IMR-90 (cell line): ENCODE results near the gene KLRB1. TPM values are rescaled to one million over a fixed set of nuclear protein-coding genes. Genes with fewer than 3 reads are reported as not detected.
A peak's percentile ranks its signal among the peaks of the same experiment; 100 is the strongest.

Experiments used
- ATAC-seq: fragments of 200-7000 bp; cut with Tn5 transposase; 2 replicates; pipeline ENCODE4 v1.9.1; 2020; ENCODE audit warnings: low read depth, mild to moderate bottlenecking, moderate library complexity
- BruUV-seq: library from RNA; stranded (reverse); fragments of 400-500 nt; replicated peaks from 2 replicates; lab custom pipeline; 2021; lab: Mats Ljungman, UMichigan
- CTCF ChIA-PET: fragments of 300-600 bp; formaldehyde crosslinking; extraction: SDS; loops from one replicate; lab custom pipeline; 2021; ENCODE audit warnings: antibody characterized with exemption; lab: Yijun Ruan, JAX
- POLR2A ChIA-PET: fragments of 300-600 bp; sonication (Branson Sonifier 250); formaldehyde crosslinking; loops from one replicate; lab custom pipeline; 2022; ENCODE audit warnings: antibody characterized with exemption; ENCODE audit not compliant: unreplicated experiment; lab: Charles Lee
- DNase-seq: peaks from one replicate; pipeline ENCODE4 v3.0.0; 2013
- H2AFZ ChIP-seq: replicated peaks from 2 replicates; pipeline ENCODE3; 2013; ENCODE audit warnings: low read length, mild to moderate bottlenecking; ENCODE audit not compliant: poor library complexity
- H2AK5ac ChIP-seq: 2 replicates; pipeline ENCODE4 v1.6.1; 2013; ENCODE audit warnings: low read depth, low read length, inconsistent platforms
- H2AK9ac ChIP-seq: replicated peaks from 2 replicates; pipeline ENCODE3; 2013; ENCODE audit warnings: mild to moderate bottlenecking, low read depth, low read length, moderate library complexity; ENCODE audit not compliant: poor library complexity
- H2BK120ac ChIP-seq: 2 replicates; pipeline ENCODE4 v1.6.1; 2013; ENCODE audit warnings: low read depth, low read length, inconsistent platforms
- H2BK15ac ChIP-seq: 3 replicates; pipeline ENCODE4 v1.6.1; 2013; ENCODE audit warnings: low read depth, low read length, inconsistent platforms
- H2BK20ac ChIP-seq: 2 replicates; pipeline ENCODE4 v1.6.1; 2013; ENCODE audit warnings: low read depth, mild to moderate bottlenecking, inconsistent platforms, low read length, moderate library complexity
- H2BK5ac ChIP-seq: 2 replicates; pipeline ENCODE4 v1.6.1; 2013; ENCODE audit warnings: mild to moderate bottlenecking, low read depth, low read length, inconsistent platforms; ENCODE audit not compliant: poor library complexity, severe bottlenecking
- H3K14ac ChIP-seq: replicated peaks from 2 replicates; pipeline ENCODE4 v1.6.1; 2013; ENCODE audit warnings: low read depth, low read length, inconsistent platforms
- H3K18ac ChIP-seq: 2 replicates; pipeline ENCODE4 v1.6.1; 2013; ENCODE audit warnings: low read depth, low read length, control low read depth
- H3K23ac ChIP-seq: 2 replicates; pipeline ENCODE4 v1.6.1; 2013; ENCODE audit warnings: low read depth, low read length, inconsistent platforms
- H3K27ac ChIP-seq: 2 replicates; pipeline ENCODE4 v1.5.1; 2013; ENCODE audit warnings: mild to moderate bottlenecking, control low read depth, low read length; ENCODE audit not compliant: insufficient read depth
- H3K27me3 ChIP-seq: 2 replicates; pipeline ENCODE4 v1.6.1; 2013; ENCODE audit warnings: low read length; ENCODE audit not compliant: control insufficient read depth, insufficient read depth
- H3K36me3 ChIP-seq: 2 replicates; pipeline ENCODE4 v1.6.1; 2013; ENCODE audit warnings: low read length, mixed read lengths; ENCODE audit not compliant: control insufficient read depth, insufficient read depth
- H3K4ac ChIP-seq: 2 replicates; pipeline ENCODE4 v1.6.1; 2013; ENCODE audit warnings: low read depth, low read length, inconsistent platforms
- H3K4me1 ChIP-seq: 2 replicates; pipeline ENCODE4 v1.6.1; 2013; ENCODE audit warnings: low read length, mixed read lengths; ENCODE audit not compliant: control insufficient read depth, insufficient read depth
- H3K4me2 ChIP-seq: 2 replicates; pipeline ENCODE4 v1.6.1; 2013; ENCODE audit warnings: low read depth, mild to moderate bottlenecking, control low read depth, low read length, moderate library complexity
- H3K4me3 ChIP-seq: 2 replicates; pipeline ENCODE4 v1.5.1; 2013; ENCODE audit warnings: low read depth, mild to moderate bottlenecking, control low read depth, low read length, moderate library complexity; ENCODE audit not compliant: insufficient read depth
- H3K56ac ChIP-seq: 2 replicates; pipeline ENCODE4 v1.6.1; 2013; ENCODE audit warnings: low read length, inconsistent platforms; ENCODE audit not compliant: insufficient read depth; ENCODE audit errors: extremely low read depth
- H3K79me1 ChIP-seq, 2 experiments: 2 replicates each; pipeline ENCODE4 v1.6.1; 2013; ENCODE audit warnings: low read length in 2 of 2, inconsistent platforms in 1 of 2, low read depth in 1 of 2
- H3K9ac ChIP-seq: 2 replicates; pipeline ENCODE4 v1.6.1; 2013; ENCODE audit warnings: low read depth, low read length, control low read depth
- H3K9me1 ChIP-seq: 2 replicates; pipeline ENCODE4 v1.6.1; 2013; ENCODE audit warnings: low read length, inconsistent platforms; ENCODE audit not compliant: insufficient read depth
- H3K9me3 ChIP-seq: 2 replicates; pipeline ENCODE4 v1.6.1; 2013; ENCODE audit warnings: low read length; ENCODE audit not compliant: control insufficient read depth, insufficient read depth
- H4K20me1 ChIP-seq: 2 replicates; pipeline ENCODE4 v1.6.1; 2013; ENCODE audit warnings: low read length, inconsistent platforms; ENCODE audit not compliant: insufficient read depth
- H4K5ac ChIP-seq: 2 replicates; pipeline ENCODE4 v1.6.1; 2013; ENCODE audit warnings: mild to moderate bottlenecking, low read depth, low read length, control low read depth
- H4K8ac ChIP-seq, 2 experiments: 2 replicates each; pipeline ENCODE4 v1.6.1; 2013; ENCODE audit warnings: low read depth in 2 of 2, low read length in 2 of 2, control low read depth in 1 of 2, inconsistent platforms in 1 of 2
- H4K91ac ChIP-seq: 2 replicates; pipeline ENCODE4 v1.6.1; 2013; ENCODE audit warnings: low read depth, low read length, inconsistent platforms; ENCODE audit not compliant: insufficient read depth
- BHLHE40 ChIP-seq: fragments of 150-350 bp; IDR thresholded peaks from 2 replicates; pipeline ENCODE4 v1.6.1; 2016; ENCODE audit warnings: mild to moderate bottlenecking, low read depth, low read length
- CHD1 ChIP-seq: IDR thresholded peaks from 2 replicates; pipeline ENCODE4 v1.6.1; 2012; ENCODE audit warnings: low read depth, low read length, improper control_type of control experiment
- FOS ChIP-seq: fragments of 150-350 bp; IDR thresholded peaks from 2 replicates; pipeline ENCODE4 v1.6.1; 2016; ENCODE audit warnings: low read depth, low read length
- MAFK ChIP-seq: IDR thresholded peaks from 2 replicates; pipeline ENCODE4 v1.6.1; 2012; ENCODE audit warnings: low read depth, low read length, improper control_type of control experiment
- MAZ ChIP-seq: IDR thresholded peaks from 2 replicates; pipeline ENCODE4 v1.6.1; 2012; ENCODE audit warnings: low read depth, mild to moderate bottlenecking, low read length, improper control_type of control experiment, moderate library complexity, borderline replicate concordance
- MXI1 ChIP-seq: IDR thresholded peaks from 2 replicates; pipeline ENCODE4 v1.6.1; 2012; ENCODE audit warnings: low read depth, mild to moderate bottlenecking, low read length, moderate library complexity, borderline replicate concordance
- NFE2L2 ChIP-seq: fragments of 150-350 bp; IDR thresholded peaks from 2 replicates; pipeline ENCODE4 v1.6.1; 2016; ENCODE audit warnings: low read depth, mild to moderate bottlenecking, low read length
- POLR2A ChIP-seq: IDR thresholded peaks from 2 replicates; pipeline ENCODE4 v1.6.1; 2012; ENCODE audit warnings: mild to moderate bottlenecking, low read depth, low read length
- RAD21 ChIP-seq: IDR thresholded peaks from 2 replicates; pipeline ENCODE4 v1.6.1; 2012; ENCODE audit warnings: low read length, improper control_type of control experiment
- RCOR1 ChIP-seq: IDR thresholded peaks from 2 replicates; pipeline ENCODE4 v1.6.1; 2012; ENCODE audit warnings: mild to moderate bottlenecking, low read length, improper control_type of control experiment; ENCODE audit not compliant: insufficient replicate concordance
- RFX5 ChIP-seq: IDR thresholded peaks from 2 replicates; pipeline ENCODE4 v1.8.0; 2012; ENCODE audit warnings: low read depth, mild to moderate bottlenecking, low read length, moderate library complexity
- SMC3 ChIP-seq: fragments of 150-350 bp; IDR thresholded peaks from 2 replicates; pipeline ENCODE4 v1.6.1; 2016; ENCODE audit warnings: low read depth, mild to moderate bottlenecking, antibody characterized with exemption, low read length, moderate library complexity
- WGBS, 2 experiments: methylation state at CpG; one replicate each; pipeline versions ENCODE4 v1.1.5 to v1.1.7; 2013; ENCODE audit warnings: missing lambda C conversion rate in 2 of 2; ENCODE audit not compliant: insufficient read length in 1 of 2; ENCODE audit errors: extremely low coverage in 2 of 2; 5-methylcytosine and 5-hydroxymethylcytosine counted together
- dilution Hi-C: fragments of 300-500 bp; cut with HindIII; formaldehyde crosslinking; loops from one replicate; pipeline ENCODE4 v1.14.3; 2018; ENCODE audit warnings: low sequenced_read_pairs; ENCODE audit not compliant: unreplicated experiment
- in situ Hi-C: fragments of 300-500 bp; cut with MboI; formaldehyde crosslinking; loops from 3 replicates; pipeline ENCODE4 v1.14.3; 2019; ENCODE audit warnings: low sequenced_read_pairs, inconsistent platforms, mixed read lengths
- intact Hi-C: fragments of 100-400 bp; cut with micrococcal nuclease; formaldehyde crosslinking; loops from 2 replicates; pipeline ENCODE4 v1.10.0; 2022
- polyA plus RNA-seq, 3 experiments: library from polyadenylated mRNA; depleted of rRNA; stranded (reverse); fragments of >200 nt; gene quantifications; 2 replicates each; pipeline ENCODE4 v1.2.3, GENCODE V29; 2012; ENCODE audit warnings: low replicate concordance in 1 of 3
- total RNA-seq: library from RNA; depleted of rRNA; stranded (reverse); fragments of >200 nt; gene quantifications from 2 replicates; pipeline ENCODE4 v1.2.3, GENCODE V29; 2012
- TF ChIP-seq, protein P1 (sequence below): conservative IDR thresholded peaks from 2 replicates; pipeline ENCODE4 v1.5.1; 2012; ENCODE audit warnings: mild to moderate bottlenecking, low read depth, low read length, improper control_type of control experiment
- TF ChIP-seq, protein P2 (sequence below): fragments of 150-350 bp; IDR thresholded peaks from 2 replicates; pipeline ENCODE4 v1.6.1; 2016; ENCODE audit warnings: low read depth, mild to moderate bottlenecking, low read length, moderate library complexity, borderline replicate concordance

KLRB1 gene
- total and polyA plus RNA-seq, 2 of the 4 experiments (the other 2 are of a cell fraction), result not detected

GRCh38 chr12:9648701-9649531, 41.2 kb upstream of the KLRB1 start:
- BruUV-seq, result no TSS peak
- POLR2A ChIA-PET, result interaction anchor here (1.0 kb wide), 1 partner anchor 20 kb away, joined by 3 read pairs; no protein-coding TSS in a partner anchor
- TF ChIP-seq MAZ, result no peak
- no peak for TF ChIP-seq POLR2A
- TF ChIP-seq, protein P1, sequence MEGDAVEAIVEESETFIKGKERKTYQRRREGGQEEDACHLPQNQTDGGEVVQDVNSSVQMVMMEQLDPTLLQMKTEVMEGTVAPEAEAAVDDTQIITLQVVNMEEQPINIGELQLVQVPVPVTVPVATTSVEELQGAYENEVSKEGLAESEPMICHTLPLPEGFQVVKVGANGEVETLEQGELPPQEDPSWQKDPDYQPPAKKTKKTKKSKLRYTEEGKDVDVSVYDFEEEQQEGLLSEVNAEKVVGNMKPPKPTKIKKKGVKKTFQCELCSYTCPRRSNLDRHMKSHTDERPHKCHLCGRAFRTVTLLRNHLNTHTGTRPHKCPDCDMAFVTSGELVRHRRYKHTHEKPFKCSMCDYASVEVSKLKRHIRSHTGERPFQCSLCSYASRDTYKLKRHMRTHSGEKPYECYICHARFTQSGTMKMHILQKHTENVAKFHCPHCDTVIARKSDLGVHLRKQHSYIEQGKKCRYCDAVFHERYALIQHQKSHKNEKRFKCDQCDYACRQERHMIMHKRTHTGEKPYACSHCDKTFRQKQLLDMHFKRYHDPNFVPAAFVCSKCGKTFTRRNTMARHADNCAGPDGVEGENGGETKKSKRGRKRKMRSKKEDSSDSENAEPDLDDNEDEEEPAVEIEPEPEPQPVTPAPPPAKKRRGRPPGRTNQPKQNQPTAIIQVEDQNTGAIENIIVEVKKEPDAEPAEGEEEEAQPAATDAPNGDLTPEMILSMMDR, result no peak
- TF ChIP-seq NFE2L2, result no peak
- TF ChIP-seq MAFK, result no peak
- no peak for TF ChIP-seq FOS
- TF ChIP-seq RCOR1, result no peak
- no peak for TF ChIP-seq SMC3
- TF ChIP-seq BHLHE40, result no peak
- TF ChIP-seq, protein P2, sequence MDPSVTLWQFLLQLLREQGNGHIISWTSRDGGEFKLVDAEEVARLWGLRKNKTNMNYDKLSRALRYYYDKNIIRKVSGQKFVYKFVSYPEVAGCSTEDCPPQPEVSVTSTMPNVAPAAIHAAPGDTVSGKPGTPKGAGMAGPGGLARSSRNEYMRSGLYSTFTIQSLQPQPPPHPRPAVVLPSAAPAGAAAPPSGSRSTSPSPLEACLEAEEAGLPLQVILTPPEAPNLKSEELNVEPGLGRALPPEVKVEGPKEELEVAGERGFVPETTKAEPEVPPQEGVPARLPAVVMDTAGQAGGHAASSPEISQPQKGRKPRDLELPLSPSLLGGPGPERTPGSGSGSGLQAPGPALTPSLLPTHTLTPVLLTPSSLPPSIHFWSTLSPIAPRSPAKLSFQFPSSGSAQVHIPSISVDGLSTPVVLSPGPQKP, result no peak
- TF ChIP-seq CHD1, result no peak
- no peak for TF ChIP-seq RFX5
- no peak for TF ChIP-seq RAD21
- no peak for TF ChIP-seq MXI1

More at GRCh38 chr12:9648701-9649531, 41.2 kb upstream of the KLRB1 start:
- Histone ChIP-seq H2BK15ac (peak overlapping the region; percentile 75; the same call in 2 of the 3 replicates), H2AK5ac (peak overlapping the region; percentile 16; the same call in 1 of the 2 replicates), H3K23ac (peak overlapping the region; percentile 97), H3K18ac (peak overlapping the region; percentile 74; the same call in 1 of the 2 replicates), H3K9me3 (no peaks in the 10 kb centered on the region), H3K14ac (peak overlapping the region; percentile 93), H2BK5ac (peak overlapping the region; percentile 84), H3K4me2 (peak overlapping the region; percentile 96), H3K4ac (peak overlapping the region; percentile 88), H4K5ac (peak overlapping the region; percentile 66; the same call in 1 of the 2 replicates), H2BK20ac (peak overlapping the region; percentile 61; the same call in 1 of the 2 replicates), H4K91ac (peak overlapping the region; percentile 74; the same call in 1 of the 2 replicates), H3K79me1 (peaks cover 5 to 24% of the 10 kb centered on the region in 2 experiments; a peak in 3 of 4 replicates), H3K27ac (peak overlapping the region; percentile 81), H3K4me3 (peak overlapping the region; percentile 60), H4K8ac (peak overlapping the region; percentile 58 to 88), H3K4me1 (peaks cover 5% of the 10 kb centered on the region), H3K9me1 (no peaks in the 10 kb centered on the region; the same call in 1 of the 2 replicates), H2AFZ (peak overlapping the region; percentile 89), H2BK120ac (peak overlapping the region; percentile 69), H4K20me1 (no peaks in the 10 kb centered on the region), H3K56ac (peak overlapping the region; percentile 94; the same call in 1 of the 2 replicates), H3K36me3 (peaks cover under 1% of the 10 kb centered on the region; the same call in 1 of the 2 replicates), H3K9ac (peak overlapping the region; percentile 78), H3K27me3 (no peaks in the 10 kb centered on the region), H2AK9ac (peak overlapping the region; percentile 12)
- DNase-seq (peak; percentile 13), ATAC-seq (peak; percentile 1; the same call in 1 of the 2 replicates)
- dilution Hi-C loops, result no loop called here
- intact Hi-C loops, result loop anchor here (1.0 to 5.0 kb wide), 2 partner anchors 24 to 317 kb away; no protein-coding TSS in a partner anchor
- 0% methylated on average over 4 of the region's 13 CpGs; no CpG with 5 or more reads in 1 of the 2 experiments for WGBS, 2 experiments
- CTCF ChIA-PET, result interaction anchor here (1.6 kb wide), 1 partner anchor 59 kb away, joined by 6 read pairs; no protein-coding TSS in a partner anchor
- in situ Hi-C loops, result loop anchor here (25.0 kb wide), 1 partner anchor 312 kb away; no protein-coding TSS in a partner anchor
